Measurements from ENCODE around the gene FBXL15.

The FBXL15 gene

GRCh38 chr10:102457591-102458150 lies 37.0 kb downstream of the FBXL15 start:
- no peak overlapping the region for H3K4me3 ChIP-seq (ENCODE audit: low read depth, low read length)
- no peak for DNase-seq (ENCODE audit: low read depth)
- TF ChIP-seq CTCF (IDR thresholded peaks at IDR 0.05; ENCODE audit: insufficient read depth, low read depth, low read length, missing control alignments) = no peak

DNA sequence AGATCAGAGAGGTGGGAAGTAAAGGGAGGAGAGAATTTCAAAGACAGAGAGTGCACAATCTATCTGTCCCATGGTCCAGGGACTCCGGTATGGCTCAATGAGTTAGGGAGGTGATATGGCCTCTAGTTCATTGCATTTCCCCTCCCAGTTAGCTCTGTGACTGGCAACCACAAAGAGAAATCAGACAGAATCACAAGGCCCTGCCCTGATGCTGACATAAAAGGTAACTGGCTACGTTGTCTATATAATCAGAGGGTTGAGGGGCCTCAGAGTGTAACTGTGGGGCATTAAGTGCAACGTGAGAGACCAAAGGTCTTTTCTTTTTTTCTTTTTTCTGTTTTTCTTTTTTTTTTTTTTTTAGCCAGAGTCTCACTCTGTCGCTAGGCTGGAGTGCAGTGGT lies 38.0 kb downstream of the FBXL15 start:
- DNase-seq (ENCODE audit: low read depth) = no peak
- TF ChIP-seq CTCF (IDR thresholded peaks at IDR 0.05; ENCODE audit: insufficient read depth, low read depth, low read length, missing control alignments) = no peak
- H3K4me3 ChIP-seq (ENCODE audit: low read depth, low read length) = no peak overlapping the region

- DNase-seq (ENCODE audit: low read depth) = no peak
These were observed 40.2 kb downstream of the FBXL15 start for GRCh38 chr10:102460836-102461186.

DNA sequence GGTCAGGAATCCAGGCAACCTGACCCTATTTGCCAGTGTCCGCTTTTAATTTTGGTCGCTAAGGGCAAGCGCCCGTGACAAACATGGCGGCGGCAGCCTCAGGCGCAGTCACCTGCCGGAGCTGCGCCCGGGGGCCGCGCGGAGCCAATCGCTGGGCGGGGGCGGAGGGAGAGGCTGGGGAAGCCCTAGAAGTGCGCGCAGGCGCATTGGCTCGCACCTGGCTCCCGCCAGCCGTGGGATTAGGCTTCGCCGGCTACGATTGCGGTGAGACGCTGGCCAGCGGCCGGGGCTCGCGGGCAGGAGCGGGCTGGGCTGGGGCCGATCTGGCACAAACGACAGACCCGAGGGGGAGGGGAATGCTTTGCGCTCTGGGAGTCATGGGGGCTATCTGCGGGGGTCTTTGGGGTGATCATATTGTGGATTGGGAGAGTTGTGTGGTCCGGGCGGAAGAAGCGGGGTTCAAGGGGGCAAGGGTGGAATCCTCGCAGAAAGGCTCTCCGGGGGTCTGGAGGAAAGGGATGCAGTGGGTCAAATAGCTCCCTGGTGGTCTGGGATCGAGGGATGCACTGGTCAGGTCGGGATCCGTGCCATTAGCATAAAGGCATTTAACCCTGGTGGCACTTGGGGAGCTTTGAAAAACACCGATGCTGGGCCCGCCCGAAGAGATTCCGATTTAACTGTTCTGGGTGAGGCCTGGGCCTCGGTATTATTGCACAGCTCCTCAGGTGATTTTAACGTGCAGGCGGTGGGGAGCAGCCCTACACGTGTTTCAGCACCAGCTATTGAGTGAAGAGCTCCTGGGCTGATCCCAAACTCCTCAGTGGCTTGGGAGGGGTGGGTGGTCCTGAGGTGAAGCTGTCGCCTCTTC lies 40.8 kb downstream of the FBXL15 start:
- H3K4me3 ChIP-seq (ENCODE audit: low read depth, low read length) = peak overlapping the region; percentile 74
- DNase-seq (ENCODE audit: low read depth) = peak; percentile 94
- no peak for TF ChIP-seq CTCF (IDR thresholded peaks at IDR 0.05; ENCODE audit: insufficient read depth, low read depth, low read length, missing control alignments)

More at GRCh38 chr10:102460836-102461186, 40.2 kb downstream of the FBXL15 start:
- TF ChIP-seq CTCF (IDR thresholded peaks at IDR 0.05; ENCODE audit: insufficient read depth, low read depth, low read length, missing control alignments) = no peak
- peak overlapping the region; percentile 74 for H3K4me3 ChIP-seq (ENCODE audit: low read depth, low read length)

- DNase-seq (ENCODE audit: low read depth) = no peak
- 0 out of 2 replicates have a peak overlapping the region, but pooled peaks have one; percentile 6 for H3K4me3 ChIP-seq (ENCODE audit: low read depth, low read length)
- TF ChIP-seq CTCF (IDR thresholded peaks at IDR 0.05; ENCODE audit: insufficient read depth, low read depth, low read length, missing control alignments) = no peak
These were observed 41.9 kb downstream of the FBXL15 start for GRCh38 chr10:102462512-102463054.

DNA sequence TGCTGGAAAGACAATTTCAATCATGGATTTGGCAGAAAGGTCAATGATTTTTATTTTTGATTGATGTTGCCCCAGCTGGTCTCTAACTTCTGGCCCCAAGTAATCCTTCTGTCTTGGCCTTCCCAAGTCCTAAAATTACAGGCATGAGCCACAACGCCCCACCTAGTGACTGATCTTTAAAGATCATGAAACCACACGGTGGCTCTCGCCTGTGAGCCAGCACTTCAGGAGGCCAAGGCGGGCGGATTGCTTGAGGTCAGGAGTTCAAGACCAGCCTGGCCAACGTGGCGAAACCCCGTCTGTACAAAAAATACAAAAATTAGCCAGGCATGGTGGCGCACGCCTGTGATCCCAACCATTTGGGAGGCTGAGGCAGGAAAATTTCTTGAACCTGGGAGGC lies 43.3 kb downstream of the FBXL15 start:
- DNase-seq (ENCODE audit: low read depth) = no peak
- H3K4me3 ChIP-seq (ENCODE audit: low read depth, low read length) = no peak overlapping the region
- TF ChIP-seq CTCF (IDR thresholded peaks at IDR 0.05; ENCODE audit: insufficient read depth, low read depth, low read length, missing control alignments) = no peak
